SK-N-SH treated with all-trans-retinoic acid at 6 μM for 48 hours (cell line): ENCODE results near the gene ACP4.

Source experiments
- ATAC-seq: fragments of 200-7000 bp; cut with Tn5 transposase; 3 replicates; pipeline ENCODE4 v1.9.1; 2020; ENCODE audit warnings: mild to moderate bottlenecking, moderate library complexity
- BACH2 ChIP-seq: fragments of 250-450 bp; sonication (Bioruptor Pico); IDR thresholded peaks from 2 replicates; pipeline ENCODE4 v1.9.0; 2021; ENCODE audit warnings: mild to moderate bottlenecking, borderline replicate concordance
- CSDC2 ChIP-seq: fragments of 250-450 bp; sonication (Bioruptor Pico); IDR thresholded peaks from 2 replicates; pipeline ENCODE4 v1.5.0; 2020; ENCODE audit warnings: mild to moderate bottlenecking, moderate library complexity
- GLIS3 ChIP-seq: fragments of 250-450 bp; sonication (Bioruptor Pico); IDR thresholded peaks from 2 replicates; pipeline ENCODE4 v1.5.0; 2020; ENCODE audit warnings: mild to moderate bottlenecking, moderate library complexity
- ISL1 ChIP-seq: fragments of 250-450 bp; sonication (Bioruptor Pico); IDR thresholded peaks from 2 replicates; pipeline ENCODE4 v2.1.2; 2022; ENCODE audit warnings: mild to moderate bottlenecking, moderate library complexity
- OSR1 ChIP-seq: fragments of 250-450 bp; sonication (Bioruptor Pico); IDR thresholded peaks from 2 replicates; pipeline ENCODE4 v1.8.0; 2022; ENCODE audit warnings: moderate library complexity, mild to moderate bottlenecking, inconsistent platforms
- PPARA ChIP-seq: fragments of 250-450 bp; sonication (Bioruptor Pico); IDR thresholded peaks from 2 replicates; pipeline ENCODE4 v1.5.0; 2020; ENCODE audit warnings: mild to moderate bottlenecking, borderline replicate concordance
- SNAI2 ChIP-seq: fragments of 250-450 bp; sonication (Bioruptor Pico); IDR thresholded peaks from 2 replicates; pipeline ENCODE4 v1.5.0; 2020; ENCODE audit warnings: mild to moderate bottlenecking, moderate library complexity
- TCF4 ChIP-seq: fragments of 250-450 bp; sonication (Bioruptor Pico); IDR thresholded peaks from 2 replicates; pipeline ENCODE4 v1.8.0; 2021; ENCODE audit warnings: mild to moderate bottlenecking, moderate library complexity, borderline replicate concordance
- TOX ChIP-seq: fragments of 250-450 bp; sonication (Bioruptor Pico); IDR thresholded peaks from 2 replicates; pipeline ENCODE4 v1.8.0; 2021; ENCODE audit warnings: mild to moderate bottlenecking, moderate library complexity, borderline replicate concordance
- ZC3H10 ChIP-seq: fragments of 250-450 bp; sonication (Bioruptor Pico); IDR thresholded peaks from 2 replicates; pipeline ENCODE4 v1.5.1; 2021; ENCODE audit warnings: mild to moderate bottlenecking, moderate library complexity
- ZFP3 ChIP-seq: fragments of 250-450 bp; sonication (Bioruptor Pico); IDR thresholded peaks from 2 replicates; pipeline ENCODE4 v1.5.0; 2020; ENCODE audit warnings: mild to moderate bottlenecking, moderate library complexity
- ZFP30 ChIP-seq: fragments of 450-650 bp; formaldehyde crosslinking; IDR thresholded peaks from 2 replicates; pipeline ENCODE4 v1.5.0; 2022; ENCODE audit warnings: mild to moderate bottlenecking, moderate library complexity
- ZNF565 ChIP-seq: fragments of 450-650 bp; formaldehyde crosslinking; conservative IDR thresholded peaks from 2 replicates; pipeline ENCODE4 v1.5.0; 2020; ENCODE audit warnings: low read depth, mild to moderate bottlenecking, moderate library complexity
- ZNF8 ChIP-seq: fragments of 450-650 bp; formaldehyde crosslinking; IDR thresholded peaks from 2 replicates; pipeline ENCODE4 v1.5.0; 2020; ENCODE audit warnings: mild to moderate bottlenecking, moderate library complexity
- TF ChIP-seq, protein P1 (sequence below): fragments of 250-450 bp; sonication (Bioruptor Pico); IDR thresholded peaks from 2 replicates; pipeline ENCODE4 v1.5.0; 2020; ENCODE audit warnings: mild to moderate bottlenecking, moderate library complexity
- TF ChIP-seq, protein P2 (sequence below): fragments of 250-450 bp; sonication (Bioruptor Pico); IDR thresholded peaks from 2 replicates; pipeline ENCODE4 v1.5.1; 2020; ENCODE audit warnings: low read depth, mild to moderate bottlenecking, moderate library complexity
- TF ChIP-seq, protein P3 (sequence below): fragments of 250-450 bp; sonication (Bioruptor Pico); IDR thresholded peaks from 2 replicates; pipeline ENCODE4 v1.8.0; 2020; ENCODE audit warnings: mild to moderate bottlenecking, moderate library complexity, borderline replicate concordance
- TF ChIP-seq, protein P4 (sequence below): fragments of 250-450 bp; sonication (Bioruptor Pico); IDR thresholded peaks from 2 replicates; pipeline ENCODE4 v1.8.0; 2021; ENCODE audit warnings: low read depth, mild to moderate bottlenecking, moderate library complexity, borderline replicate concordance

Gene ACP4

DNA sequence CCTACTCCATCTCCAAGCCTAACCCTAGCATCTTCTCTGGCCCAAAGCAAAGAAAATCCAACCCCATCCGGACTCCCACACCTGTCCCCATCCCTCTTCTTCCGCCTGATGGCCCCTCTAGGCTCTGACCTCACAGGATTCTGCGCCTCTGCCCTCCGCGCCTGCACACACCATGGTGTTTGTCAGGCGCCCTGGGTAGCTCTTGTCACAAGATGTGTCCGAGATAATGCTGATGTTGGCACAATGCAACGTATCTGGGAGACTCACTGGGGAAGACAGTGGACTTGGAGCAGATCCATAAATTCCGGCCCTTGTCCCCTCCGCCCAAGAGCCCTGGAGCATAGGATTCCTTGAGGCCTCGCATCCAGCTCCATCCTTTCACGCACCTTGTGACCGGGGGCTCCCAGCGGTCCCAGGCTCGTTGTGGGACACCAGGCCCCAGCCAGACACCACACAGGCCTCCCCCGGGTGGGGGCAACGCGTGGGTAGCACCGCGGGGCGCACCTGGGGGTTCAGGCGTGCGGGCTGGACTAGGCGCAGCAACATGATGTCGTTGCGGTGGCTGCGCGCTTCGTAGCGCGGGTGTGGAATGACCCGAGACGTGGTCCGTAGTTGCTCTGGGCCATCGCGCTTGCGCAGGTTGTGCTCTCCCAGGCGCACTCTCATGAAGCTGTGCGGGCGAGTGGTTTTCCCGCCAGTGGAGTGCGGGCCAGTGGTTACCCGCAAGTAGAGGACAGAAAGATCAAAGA, 36.5 kb downstream of the ACP4 start:
- no peak for ATAC-seq
- TF ChIP-seq TOX, result no peak
- TF ChIP-seq, protein P1, sequence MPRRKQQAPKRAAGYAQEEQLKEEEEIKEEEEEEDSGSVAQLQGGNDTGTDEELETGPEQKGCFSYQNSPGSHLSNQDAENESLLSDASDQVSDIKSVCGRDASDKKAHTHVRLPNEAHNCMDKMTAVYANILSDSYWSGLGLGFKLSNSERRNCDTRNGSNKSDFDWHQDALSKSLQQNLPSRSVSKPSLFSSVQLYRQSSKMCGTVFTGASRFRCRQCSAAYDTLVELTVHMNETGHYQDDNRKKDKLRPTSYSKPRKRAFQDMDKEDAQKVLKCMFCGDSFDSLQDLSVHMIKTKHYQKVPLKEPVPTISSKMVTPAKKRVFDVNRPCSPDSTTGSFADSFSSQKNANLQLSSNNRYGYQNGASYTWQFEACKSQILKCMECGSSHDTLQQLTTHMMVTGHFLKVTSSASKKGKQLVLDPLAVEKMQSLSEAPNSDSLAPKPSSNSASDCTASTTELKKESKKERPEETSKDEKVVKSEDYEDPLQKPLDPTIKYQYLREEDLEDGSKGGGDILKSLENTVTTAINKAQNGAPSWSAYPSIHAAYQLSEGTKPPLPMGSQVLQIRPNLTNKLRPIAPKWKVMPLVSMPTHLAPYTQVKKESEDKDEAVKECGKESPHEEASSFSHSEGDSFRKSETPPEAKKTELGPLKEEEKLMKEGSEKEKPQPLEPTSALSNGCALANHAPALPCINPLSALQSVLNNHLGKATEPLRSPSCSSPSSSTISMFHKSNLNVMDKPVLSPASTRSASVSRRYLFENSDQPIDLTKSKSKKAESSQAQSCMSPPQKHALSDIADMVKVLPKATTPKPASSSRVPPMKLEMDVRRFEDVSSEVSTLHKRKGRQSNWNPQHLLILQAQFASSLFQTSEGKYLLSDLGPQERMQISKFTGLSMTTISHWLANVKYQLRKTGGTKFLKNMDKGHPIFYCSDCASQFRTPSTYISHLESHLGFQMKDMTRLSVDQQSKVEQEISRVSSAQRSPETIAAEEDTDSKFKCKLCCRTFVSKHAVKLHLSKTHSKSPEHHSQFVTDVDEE, result no peak

DNA sequence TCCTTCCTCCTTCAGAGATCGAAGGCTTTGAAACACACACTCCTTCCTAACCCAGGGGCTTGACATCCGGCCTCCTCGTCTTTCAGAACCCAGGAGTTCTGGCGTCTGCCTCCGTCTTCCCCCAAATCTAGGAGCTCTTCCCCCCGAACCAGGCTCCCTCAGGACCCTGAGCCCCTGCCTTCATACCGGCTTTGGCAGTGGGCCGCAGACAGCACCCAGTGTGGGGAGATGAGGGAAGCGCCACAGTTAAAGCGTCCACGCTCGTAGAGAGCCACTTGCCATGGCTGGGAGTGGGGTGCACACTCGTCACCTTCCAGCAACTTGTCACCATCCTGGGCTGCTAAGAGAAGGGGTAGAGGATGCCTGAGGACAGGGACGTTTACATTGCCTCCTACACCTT, 37.3 kb downstream of the ACP4 start:
- no peak for ATAC-seq

DNA sequence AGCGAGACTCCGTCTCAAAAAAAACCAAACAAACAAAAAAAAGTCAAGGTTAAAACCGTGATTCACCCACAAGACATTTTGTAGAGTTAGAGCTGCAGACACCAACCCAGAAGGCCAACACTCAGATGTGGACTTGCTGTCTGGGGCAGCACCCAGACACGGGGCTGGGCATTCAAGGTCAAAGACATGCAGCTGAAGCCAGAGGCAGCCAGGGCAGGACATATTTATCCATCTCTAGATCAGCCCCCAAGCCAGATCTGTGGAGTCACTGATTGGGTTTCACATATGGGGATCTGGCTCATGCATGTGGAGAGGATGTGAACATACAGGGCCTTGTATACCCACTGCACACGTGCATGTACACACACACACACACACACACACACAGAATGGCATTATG, 39.6 kb downstream of the ACP4 start:
- TF ChIP-seq ZFP30 (CRISPR knock-in tag) (no peak), CSDC2 (CRISPR knock-in tag) (no peak), OSR1 (CRISPR knock-in tag) (no peak)
- no peak for ATAC-seq

More for the DNA sequence above, 37.3 kb downstream of the ACP4 start:
- TF ChIP-seq ZFP3 (CRISPR knock-in tag) (no peak), ZNF565 (CRISPR knock-in tag) (no peak), SNAI2 (CRISPR knock-in tag) (no peak)
- TF ChIP-seq, protein P2, sequence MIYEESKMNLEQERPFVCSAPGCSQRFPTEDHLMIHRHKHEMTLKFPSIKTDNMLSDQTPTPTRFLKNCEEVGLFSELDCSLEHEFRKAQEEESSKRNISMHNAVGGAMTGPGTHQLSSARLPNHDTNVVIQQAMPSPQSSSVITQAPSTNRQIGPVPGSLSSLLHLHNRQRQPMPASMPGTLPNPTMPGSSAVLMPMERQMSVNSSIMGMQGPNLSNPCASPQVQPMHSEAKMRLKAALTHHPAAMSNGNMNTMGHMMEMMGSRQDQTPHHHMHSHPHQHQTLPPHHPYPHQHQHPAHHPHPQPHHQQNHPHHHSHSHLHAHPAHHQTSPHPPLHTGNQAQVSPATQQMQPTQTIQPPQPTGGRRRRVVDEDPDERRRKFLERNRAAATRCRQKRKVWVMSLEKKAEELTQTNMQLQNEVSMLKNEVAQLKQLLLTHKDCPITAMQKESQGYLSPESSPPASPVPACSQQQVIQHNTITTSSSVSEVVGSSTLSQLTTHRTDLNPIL (CRISPR knock-in tag), result no peak

DNA sequence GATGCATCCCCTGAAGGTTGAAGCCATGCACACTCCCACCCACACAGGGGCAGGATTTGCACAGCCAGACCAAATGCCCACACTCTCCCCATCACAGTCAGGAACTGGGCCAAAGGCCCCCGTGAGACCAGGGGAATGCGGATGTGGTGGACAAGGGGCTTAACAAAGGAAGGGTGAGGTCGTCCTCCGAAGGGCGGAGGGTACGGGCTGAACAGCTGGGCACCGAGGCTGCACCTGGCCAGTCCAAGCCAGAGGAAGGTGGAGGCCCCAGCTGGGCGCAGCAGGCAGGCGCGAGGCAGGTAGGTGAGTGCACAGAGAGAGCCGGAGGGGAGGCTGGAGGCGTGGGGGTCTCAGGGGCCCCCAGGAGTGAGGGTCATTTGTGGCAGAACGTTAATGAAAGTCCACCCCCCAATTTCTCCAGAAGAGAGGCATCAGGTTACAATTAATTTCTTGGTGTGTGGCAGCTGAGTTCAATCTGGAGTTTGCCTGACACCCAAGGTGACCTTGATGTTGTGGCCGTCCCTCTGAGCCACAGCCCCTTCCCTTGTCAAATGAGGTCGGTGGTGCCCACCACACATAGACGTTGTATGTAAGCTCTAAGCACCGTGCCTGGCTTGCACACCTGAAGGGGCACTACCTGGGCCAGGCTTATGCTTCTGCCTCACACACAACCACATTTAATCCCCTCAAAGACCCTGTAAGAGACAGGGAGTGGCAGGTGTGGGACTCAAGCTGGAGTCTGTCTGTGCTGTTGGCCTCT, 40.2 kb downstream of the ACP4 start:
- no peak for TF ChIP-seq BACH2
- TF ChIP-seq, protein P3, sequence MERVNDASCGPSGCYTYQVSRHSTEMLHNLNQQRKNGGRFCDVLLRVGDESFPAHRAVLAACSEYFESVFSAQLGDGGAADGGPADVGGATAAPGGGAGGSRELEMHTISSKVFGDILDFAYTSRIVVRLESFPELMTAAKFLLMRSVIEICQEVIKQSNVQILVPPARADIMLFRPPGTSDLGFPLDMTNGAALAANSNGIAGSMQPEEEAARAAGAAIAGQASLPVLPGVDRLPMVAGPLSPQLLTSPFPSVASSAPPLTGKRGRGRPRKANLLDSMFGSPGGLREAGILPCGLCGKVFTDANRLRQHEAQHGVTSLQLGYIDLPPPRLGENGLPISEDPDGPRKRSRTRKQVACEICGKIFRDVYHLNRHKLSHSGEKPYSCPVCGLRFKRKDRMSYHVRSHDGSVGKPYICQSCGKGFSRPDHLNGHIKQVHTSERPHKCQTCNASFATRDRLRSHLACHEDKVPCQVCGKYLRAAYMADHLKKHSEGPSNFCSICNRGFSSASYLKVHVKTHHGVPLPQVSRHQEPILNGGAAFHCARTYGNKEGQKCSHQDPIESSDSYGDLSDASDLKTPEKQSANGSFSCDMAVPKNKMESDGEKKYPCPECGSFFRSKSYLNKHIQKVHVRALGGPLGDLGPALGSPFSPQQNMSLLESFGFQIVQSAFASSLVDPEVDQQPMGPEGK (CRISPR knock-in tag), result no peak
- no peak for ATAC-seq

DNA sequence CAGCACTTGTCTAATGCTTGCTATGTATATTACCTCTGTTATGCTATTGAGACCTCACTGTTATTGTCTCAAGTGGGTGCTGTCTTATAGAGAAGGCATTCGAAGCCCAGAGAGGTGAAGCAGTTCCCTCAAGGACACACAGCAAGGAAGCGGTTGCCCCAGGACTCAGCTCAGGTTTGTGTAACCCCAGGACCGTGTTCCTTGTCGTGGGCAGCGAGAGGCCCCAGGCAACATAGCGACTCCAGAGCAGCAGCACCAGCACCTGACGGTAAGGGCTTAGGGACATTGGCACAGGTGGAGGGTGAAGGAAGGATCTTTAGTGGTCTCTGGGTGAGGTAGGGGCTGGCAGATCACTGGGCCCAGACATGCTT, 40.8 kb downstream of the ACP4 start:
- TF ChIP-seq GLIS3 (CRISPR knock-in tag) (no peak), ISL1 (CRISPR knock-in tag) (no peak), ZFP3 (CRISPR knock-in tag) (no peak), ZC3H10 (CRISPR knock-in tag) (no peak), ZNF565 (CRISPR knock-in tag) (no peak), PPARA (no peak), TOX (no peak), TCF4 (no peak), ZNF8 (CRISPR knock-in tag) (no peak)
- TF ChIP-seq, protein P3 (CRISPR knock-in tag), result no peak
- TF ChIP-seq, protein P2 (CRISPR knock-in tag), result no peak
- TF ChIP-seq, protein P4, sequence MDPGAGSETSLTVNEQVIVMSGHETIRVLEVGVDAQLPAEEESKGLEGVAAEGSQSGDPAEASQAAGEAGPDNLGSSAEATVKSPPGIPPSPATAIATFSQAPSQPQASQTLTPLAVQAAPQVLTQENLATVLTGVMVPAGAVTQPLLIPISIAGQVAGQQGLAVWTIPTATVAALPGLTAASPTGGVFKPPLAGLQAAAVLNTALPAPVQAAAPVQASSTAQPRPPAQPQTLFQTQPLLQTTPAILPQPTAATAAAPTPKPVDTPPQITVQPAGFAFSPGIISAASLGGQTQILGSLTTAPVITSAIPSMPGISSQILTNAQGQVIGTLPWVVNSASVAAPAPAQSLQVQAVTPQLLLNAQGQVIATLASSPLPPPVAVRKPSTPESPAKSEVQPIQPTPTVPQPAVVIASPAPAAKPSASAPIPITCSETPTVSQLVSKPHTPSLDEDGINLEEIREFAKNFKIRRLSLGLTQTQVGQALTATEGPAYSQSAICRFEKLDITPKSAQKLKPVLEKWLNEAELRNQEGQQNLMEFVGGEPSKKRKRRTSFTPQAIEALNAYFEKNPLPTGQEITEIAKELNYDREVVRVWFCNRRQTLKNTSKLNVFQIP (CRISPR knock-in tag), result no peak
- no peak for ATAC-seq
